GM23248 (cell line): ENCODE results near the gene EPS8L1. TPM values are rescaled to one million over a fixed set of nuclear protein-coding genes. Genes with fewer than 3 reads are reported as not detected.
"Not testable (repeated sequence)": the region's sequence is repeated elsewhere in the genome, so short reads cannot be mapped to it uniquely, and the experiment has no call there.

Experiments
- DNase-seq: peaks from one replicate; pipeline ENCODE4 v3.0.0-alpha.2; 2015
- H2AFZ ChIP-seq: fragments of 200-600 bp; sonication (generic); 2 replicates; pipeline ENCODE4 v1.6.1; 2016; ENCODE audit warnings: antibody characterized with exemption
- H3F3A ChIP-seq: fragments of 200-600 bp; sonication (generic); 2 replicates; pipeline ENCODE4 v1.6.1; 2016; ENCODE audit warnings: mild to moderate bottlenecking, antibody characterized with exemption, mixed run types; ENCODE audit not compliant: insufficient read depth
- H3K27ac ChIP-seq: fragments of 200-600 bp; sonication (generic); 2 replicates; pipeline ENCODE4 v1.5.1; 2016; ENCODE audit warnings: mild to moderate bottlenecking
- H3K27me3 ChIP-seq: fragments of 200-600 bp; sonication (generic); replicated peaks from 2 replicates; pipeline ENCODE4 v1.6.1; 2016; ENCODE audit warnings: mild to moderate bottlenecking; ENCODE audit not compliant: insufficient read depth
- H3K36me3 ChIP-seq: fragments of 200-600 bp; sonication (generic); 2 replicates; pipeline ENCODE4 v1.6.1; 2016; ENCODE audit warnings: low read depth, mild to moderate bottlenecking
- H3K4me1 ChIP-seq: fragments of 200-600 bp; sonication (generic); 2 replicates; pipeline ENCODE4 v1.6.1; 2016; ENCODE audit warnings: mild to moderate bottlenecking; ENCODE audit not compliant: insufficient read depth
- H3K4me2 ChIP-seq: fragments of 200-600 bp; sonication (generic); one replicate; pipeline ENCODE4 v1.6.1; 2016; ENCODE audit warnings: mild to moderate bottlenecking; ENCODE audit not compliant: unreplicated experiment
- H3K4me3 ChIP-seq: fragments of 200-600 bp; sonication (generic); 2 replicates; pipeline ENCODE4 v1.5.1; 2016; ENCODE audit warnings: mild to moderate bottlenecking
- H3K79me2 ChIP-seq: fragments of 200-600 bp; sonication (generic); 2 replicates; pipeline ENCODE4 v1.6.1; 2016; ENCODE audit warnings: mild to moderate bottlenecking; ENCODE audit not compliant: insufficient read depth
- H3K9ac ChIP-seq: fragments of 200-600 bp; sonication (generic); 2 replicates; pipeline ENCODE4 v1.6.1; 2016; ENCODE audit warnings: mild to moderate bottlenecking
- H3K9me2 ChIP-seq: fragments of 200-600 bp; sonication (generic); 2 replicates; pipeline ENCODE4 v1.6.1; 2016; ENCODE audit warnings: mixed run types, mild to moderate bottlenecking, moderate library complexity; ENCODE audit not compliant: insufficient read depth
- H3K9me3 ChIP-seq: fragments of 200-600 bp; sonication (generic); one replicate; pipeline ENCODE4 v1.6.1; 2017; ENCODE audit warnings: low read depth
- H4K20me1 ChIP-seq: fragments of 200-600 bp; sonication (generic); 2 replicates; pipeline ENCODE4 v1.6.0; 2016; ENCODE audit not compliant: insufficient read depth
- EZH2 ChIP-seq: fragments of 200-600 bp; sonication (generic); IDR thresholded peaks from 2 replicates; pipeline ENCODE4 v1.6.1; 2018; ENCODE audit warnings: antibody characterized with exemption, mild to moderate bottlenecking; ENCODE audit not compliant: insufficient read depth, poor library complexity, severe bottlenecking
- EZH2phosphoT487 ChIP-seq: fragments of 200-600 bp; sonication (generic); IDR thresholded peaks from 2 replicates; pipeline ENCODE4 v1.6.1; 2018; ENCODE audit warnings: antibody characterized with exemption, moderate library complexity, mild to moderate bottlenecking, low read depth; ENCODE audit not compliant: insufficient read depth
- WGBS, 2 experiments: methylation state at CpG; one replicate each; pipeline ENCODE4 v1.1.6; 2015 to 2017; ENCODE audit warnings: low lambda C conversion rate in 2 of 2, low coverage in 1 of 2; ENCODE audit errors: missing lambda C conversion rate in 2 of 2; 5-methylcytosine and 5-hydroxymethylcytosine counted together
- in situ Hi-C: fragments of 300-500 bp; cut with MboI; formaldehyde crosslinking; loops from 2 replicates; pipeline ENCODE4 v1.15.0; 2020
- polyA plus RNA-seq: library from polyadenylated mRNA; unstranded; fragments of >200 nt; fragmentation: Nextera tagmentation; extraction: Ambion mirVana; gene quantifications from 2 replicates; pipeline ENCODE4 v1.2.1, GENCODE V29; 2016
- total RNA-seq: library from RNA; depleted of rRNA; stranded (reverse); fragments of >200 nt; shearing (Covaris generic); gene quantifications from 2 replicates; pipeline ENCODE4 v1.2.3, GENCODE V29; 2014

Gene EPS8L1
- total and polyA plus RNA-seq, 2 experiments from 2014 or later: 0.76 to 1.1 TPM

DNA sequence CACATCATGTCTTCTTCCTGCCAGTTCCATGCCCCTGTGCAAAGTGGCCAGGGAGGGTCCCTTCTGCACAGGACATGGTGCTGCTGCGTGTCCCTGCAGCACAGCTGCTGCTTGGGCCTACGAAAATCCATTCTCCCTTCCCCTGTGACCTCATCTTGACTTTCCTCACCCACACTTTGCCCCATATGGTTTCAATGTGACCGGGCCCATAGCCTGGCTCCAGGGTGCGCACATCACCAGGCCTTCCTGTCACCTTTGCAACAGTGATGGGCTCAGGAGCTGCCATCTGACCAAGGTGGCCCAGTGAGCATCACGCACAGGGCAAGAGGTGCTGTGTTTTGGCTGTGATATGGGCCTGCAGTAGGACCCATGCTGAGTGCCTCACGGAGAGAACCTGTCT, 30.9 kb downstream of the EPS8L1 start:
- H4K20me1 ChIP-seq: 0 out of 2 replicates have a peak, but pooled peaks cover 8% of the 10 kb centered on the region
- no peak overlapping the region for H3K4me3 ChIP-seq
- no peak overlapping the region for H3K9ac ChIP-seq
- no peak overlapping the region for H2AFZ ChIP-seq
- H3K79me2 ChIP-seq: peaks cover 95% of the 10 kb centered on the region
- H3K4me2 ChIP-seq: no peak overlapping the region
- peaks cover 12% of the 10 kb centered on the region for H3K36me3 ChIP-seq
- TF ChIP-seq EZH2phosphoT487: no peak
- TF ChIP-seq EZH2: no peak
- H3K27ac ChIP-seq: no peak overlapping the region
- no peak for DNase-seq
- 65 to 68% methylated on average over 6 of the region's 6 CpGs for WGBS, 2 experiments
- H3F3A ChIP-seq: no peaks in the 10 kb centered on the region
- no peaks in the 10 kb centered on the region for H3K4me1 ChIP-seq
- H3K27me3 ChIP-seq: no peaks in the 10 kb centered on the region
- in situ Hi-C loops: no loop called here
- no peaks in the 10 kb centered on the region for H3K9me3 ChIP-seq
- no peaks in the 10 kb centered on the region for H3K9me2 ChIP-seq

DNA sequence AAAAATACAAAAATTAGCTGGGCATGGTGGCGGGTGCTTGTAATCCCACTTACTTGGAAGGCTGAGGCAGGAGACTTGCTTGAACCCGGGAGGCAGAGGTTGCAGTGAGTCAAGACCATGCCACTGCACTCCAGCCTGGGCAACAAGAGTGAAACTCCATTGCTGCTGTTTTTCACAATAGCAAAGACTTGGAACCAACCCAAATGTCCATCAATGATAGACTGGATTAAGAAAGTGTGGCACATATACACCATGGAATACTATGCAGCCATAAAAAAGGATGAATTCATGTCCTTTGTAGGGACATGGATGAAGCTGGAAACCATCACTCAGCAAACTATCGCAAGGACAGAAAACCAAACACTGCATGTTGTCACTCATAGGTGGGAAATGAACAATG, 31.6 kb downstream of the EPS8L1 start:
- DNase-seq, H3F3A ChIP-seq, H4K20me1 ChIP-seq, H3K9ac ChIP-seq, H3K27me3 ChIP-seq, H2AFZ ChIP-seq, H3K4me1 ChIP-seq, in situ Hi-C loops, H3K27ac ChIP-seq, H3K9me3 ChIP-seq, H3K4me3 ChIP-seq, H3K4me2 ChIP-seq, H3K9me2 ChIP-seq: not testable (repeated sequence)
- Histone ChIP-seq H3K36me3 (peaks cover 12% of the 10 kb centered on the region), H3K79me2 (peaks cover 96% of the 10 kb centered on the region)
- 97 to 100% methylated on average over 3 of the region's 3 CpGs for WGBS, 2 experiments

DNA sequence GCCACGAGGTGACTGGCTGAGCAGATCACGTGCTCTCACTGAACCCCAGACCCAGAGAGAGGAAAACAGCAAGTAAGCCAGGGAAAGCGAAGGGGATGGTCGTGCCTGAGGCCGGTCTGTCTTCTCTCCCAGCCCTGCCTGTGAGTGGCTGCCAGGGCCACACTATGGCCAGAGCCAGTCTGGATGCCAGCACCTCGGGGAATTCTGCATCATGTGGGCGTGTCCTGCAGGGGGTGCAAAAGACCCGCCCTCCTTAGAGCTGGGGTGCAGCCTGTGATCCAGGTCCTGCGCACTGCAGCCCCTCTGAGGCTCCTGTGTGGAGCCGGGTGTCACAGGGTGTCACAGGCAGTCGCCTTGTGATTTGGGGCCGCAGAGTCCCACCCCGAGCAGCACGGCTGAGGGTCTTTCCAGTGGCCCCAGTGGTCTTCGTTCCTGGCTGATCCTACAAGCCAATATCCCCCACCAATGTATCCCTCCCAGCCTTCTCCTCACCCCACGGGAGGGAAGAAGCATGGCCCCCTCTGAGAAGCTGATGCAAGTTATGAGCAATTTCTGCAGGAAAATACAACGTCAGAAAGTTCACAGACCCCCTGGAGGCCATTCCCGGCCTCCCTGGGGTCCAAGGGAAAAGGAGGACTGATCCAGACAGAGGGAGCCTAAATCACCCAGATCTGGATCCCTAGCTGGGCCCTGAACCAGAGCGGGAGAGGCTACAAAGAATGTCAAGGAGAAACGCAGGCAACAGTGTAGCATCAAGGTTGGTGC, 34.0 kb downstream of the EPS8L1 start:
- H3K4me2 ChIP-seq: no peak overlapping the region
- H3K79me2 ChIP-seq: peaks cover 98% of the 10 kb centered on the region
- 0 out of 2 replicates have a peak, but pooled peaks cover 8% of the 10 kb centered on the region for H4K20me1 ChIP-seq
- TF ChIP-seq EZH2phosphoT487: no peak
- no peak for TF ChIP-seq EZH2
- no peaks in the 10 kb centered on the region for H3K9me2 ChIP-seq
- 0 out of 2 replicates have a peak, but pooled peaks cover 11% of the 10 kb centered on the region for H3K4me1 ChIP-seq
- H3K36me3 ChIP-seq: no peaks in the 10 kb centered on the region
- no peak overlapping the region for H2AFZ ChIP-seq
- H3F3A ChIP-seq: no peaks in the 10 kb centered on the region
- DNase-seq: no peak
- H3K9me3 ChIP-seq: no peaks in the 10 kb centered on the region
- no peaks in the 10 kb centered on the region for H3K27me3 ChIP-seq
- in situ Hi-C loops: no loop called here
- H3K9ac ChIP-seq: no peak overlapping the region
- H3K27ac ChIP-seq: no peak overlapping the region
- 78 to 79% methylated on average over 20 of the region's 20 CpGs for WGBS, 2 experiments
- no peak overlapping the region for H3K4me3 ChIP-seq

DNA sequence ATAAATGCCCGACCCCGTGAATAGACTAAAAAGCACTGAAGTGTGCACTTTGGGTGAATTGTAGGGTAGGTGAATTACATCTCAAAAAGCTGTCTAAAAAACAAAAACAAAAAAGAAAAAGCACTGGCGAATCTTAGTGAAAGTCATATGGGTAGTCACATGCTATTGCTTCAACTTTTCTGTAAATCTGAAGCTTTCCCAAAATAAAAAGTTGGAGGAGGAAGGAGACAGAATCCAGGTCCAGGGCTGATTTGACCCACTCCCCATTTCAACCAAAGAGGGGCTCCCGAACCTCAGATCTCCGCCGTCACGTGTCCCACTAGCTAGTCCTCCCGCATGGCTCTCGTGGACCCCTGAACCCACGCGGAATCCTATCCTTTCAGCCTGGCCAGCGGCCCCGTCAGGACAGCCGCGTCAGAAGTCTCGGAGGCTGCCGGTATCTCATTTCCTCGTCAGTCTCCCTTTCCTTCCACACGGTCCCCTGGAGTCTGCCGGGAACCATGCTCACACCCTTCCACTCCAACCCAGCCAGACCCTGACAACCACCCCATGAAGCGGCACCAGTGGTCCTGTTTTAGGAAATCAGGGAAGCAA, 35.7 kb downstream of the EPS8L1 start:
- Histone ChIP-seq H3K36me3 (no peaks in the 10 kb centered on the region), H3K9ac (no peak overlapping the region), H3K27ac (0 out of 2 replicates have a peak overlapping the region, but pooled peaks have one; percentile 12), H3K4me3 (no peak overlapping the region), H3K4me1 (peaks cover 22% of the 10 kb centered on the region), H3K9me3 (no peaks in the 10 kb centered on the region), H3F3A (no peaks in the 10 kb centered on the region), H3K27me3 (no peaks in the 10 kb centered on the region), H3K9me2 (no peaks in the 10 kb centered on the region), H4K20me1 (0 out of 2 replicates have a peak, but pooled peaks cover 3% of the 10 kb centered on the region), H2AFZ (no peak overlapping the region), H3K4me2 (no peak overlapping the region), H3K79me2 (peaks cover 98% of the 10 kb centered on the region)
- TF ChIP-seq EZH2phosphoT487: no peak
- in situ Hi-C loops: no loop called here
- DNase-seq: no peak
- 52 to 53% methylated on average over 20 to 21 of the region's 21 CpGs for WGBS, 2 experiments
